GM18873 (cell line): ENCODE data around the gene PPFIA4.
A peak's percentile ranks its signal among the peaks of the same experiment; 100 is the strongest.
"Not testable (repeated sequence)": the region's sequence is repeated elsewhere in the genome, so short reads cannot be mapped to it uniquely, and the experiment has no call there.

Experiments
- ATAC-seq: cut with Tn5 transposase; IDR thresholded peaks from one replicate; pipeline ENCODE4 v1.9.1; 2021; ENCODE audit warnings: mild to moderate bottlenecking, moderate library complexity, moderate number of reproducible peaks; ENCODE audit not compliant: unreplicated experiment, low FRiP score

Gene PPFIA4

DNA sequence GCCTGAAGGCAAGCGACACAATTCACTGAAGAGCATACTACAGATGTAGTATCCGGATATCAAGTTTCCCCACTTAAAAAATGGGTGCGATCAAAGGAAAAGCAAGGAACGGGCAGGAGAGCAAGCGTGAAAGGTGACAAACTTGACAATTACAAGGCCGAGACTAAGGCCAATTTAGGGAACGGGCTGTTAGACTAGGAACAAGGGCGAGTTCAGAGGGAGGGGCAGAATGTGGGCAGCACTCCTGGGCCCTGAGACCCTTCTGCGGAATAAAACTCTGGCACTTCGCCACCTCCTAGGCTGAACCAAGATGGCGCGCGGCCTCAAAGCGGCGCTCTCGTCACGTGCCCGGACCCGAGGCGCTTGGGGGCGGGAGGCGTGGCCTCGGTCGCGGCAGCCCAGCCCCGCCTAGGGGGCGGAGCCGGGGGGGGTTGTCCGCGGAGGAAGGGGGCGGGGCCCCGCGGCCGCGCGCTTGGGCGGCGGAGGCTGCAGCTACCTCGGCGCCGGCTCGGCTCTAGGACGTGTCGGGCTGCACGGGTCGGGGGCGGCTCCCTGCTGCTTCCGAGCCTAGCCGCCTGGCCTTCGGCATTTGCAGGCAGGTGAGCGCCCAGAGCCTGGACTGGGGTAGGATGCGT, at the start of gene PPFIA4:
Gene PPFIA4 (plus strand): TSS at position 461 of the 635 bp plus-strand sequence. CDS start 12,518 bp downstream, outside the sequence.
- ATAC-seq, result no peak

DNA sequence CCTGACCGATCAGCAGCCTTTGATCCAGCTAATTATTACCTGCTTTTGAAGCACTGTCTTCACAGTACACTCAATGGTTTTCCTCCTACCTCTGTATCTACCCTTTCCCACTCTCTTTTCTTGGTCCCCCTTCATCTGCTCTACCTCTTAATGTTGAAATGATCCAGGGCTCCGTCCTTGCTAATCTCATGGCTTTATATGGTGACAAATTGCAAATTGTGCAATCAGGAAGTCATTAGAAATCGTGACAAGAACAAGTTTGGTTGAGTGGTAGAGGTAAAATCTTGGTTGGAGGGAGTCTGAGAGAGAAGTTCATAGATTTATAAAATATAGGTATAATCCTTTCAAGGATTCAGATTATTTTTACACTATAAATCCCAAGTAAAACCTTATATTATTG, 49.7 kb upstream of the PPFIA4 start:
- ATAC-seq, result no peak

DNA sequence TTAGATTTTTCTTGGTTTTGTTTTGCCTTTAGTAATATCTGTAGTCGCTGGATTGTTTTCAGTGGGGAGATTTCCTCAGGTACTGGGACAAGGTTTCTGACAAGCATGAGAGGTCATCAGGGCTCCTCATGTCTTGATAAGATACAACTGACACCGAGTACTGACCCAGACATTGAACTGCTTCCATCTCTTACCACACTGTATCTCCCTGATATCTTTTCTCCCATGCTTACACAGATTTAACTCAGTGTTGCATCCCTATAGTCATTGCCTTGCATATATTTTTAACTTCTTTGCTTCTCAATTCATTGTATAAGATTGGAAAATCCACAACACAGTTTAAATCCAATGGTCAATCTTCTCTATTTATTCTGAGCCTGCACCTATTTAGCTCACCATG, 46.8 kb upstream of the PPFIA4 start:
- ATAC-seq, result no peak

DNA sequence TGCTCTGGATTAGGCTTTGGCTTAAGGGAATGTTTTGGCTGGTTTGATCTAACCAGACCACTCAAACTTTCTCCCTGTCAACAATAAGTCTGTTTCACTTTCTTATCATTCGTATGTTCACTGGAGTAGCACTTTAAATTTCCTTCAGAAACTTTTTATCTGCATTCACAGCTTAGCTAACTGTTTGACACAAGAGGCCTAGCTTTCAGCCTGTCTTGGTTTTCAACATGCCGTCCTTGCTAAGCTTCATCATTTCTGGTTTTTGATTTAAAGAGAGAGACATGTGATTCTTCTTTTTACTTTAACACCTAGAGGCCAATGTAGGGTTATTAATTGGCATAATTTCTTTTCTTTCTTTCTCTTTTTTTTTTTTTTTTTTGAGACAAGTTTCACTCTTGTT, 44.4 kb upstream of the PPFIA4 start:
- no peak for ATAC-seq

- ATAC-seq, result no peak
Observed at GRCh38 chr1:202982715-202983430, 43.4 kb upstream of the PPFIA4 start.

DNA sequence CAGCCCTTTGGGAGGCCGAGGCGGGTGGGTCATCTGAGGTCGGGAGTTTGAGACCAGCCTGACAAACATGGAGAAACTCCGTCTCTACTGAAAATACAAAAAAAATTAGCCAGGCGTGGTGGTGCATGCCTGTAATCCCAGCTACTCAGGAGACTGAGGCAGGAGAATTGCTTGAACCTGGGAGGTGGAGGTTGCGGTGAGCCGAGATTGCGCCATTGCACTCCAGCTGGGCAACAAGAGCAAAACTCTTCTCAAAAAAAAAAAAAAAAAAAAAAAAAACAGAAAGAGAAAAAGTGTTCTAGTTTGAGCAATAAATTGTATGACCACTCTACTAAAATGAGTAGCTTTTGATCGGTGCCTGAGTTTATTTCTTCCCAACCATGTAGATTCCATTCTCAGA, 40.2 kb upstream of the PPFIA4 start:
- not testable (repeated sequence) for ATAC-seq

DNA sequence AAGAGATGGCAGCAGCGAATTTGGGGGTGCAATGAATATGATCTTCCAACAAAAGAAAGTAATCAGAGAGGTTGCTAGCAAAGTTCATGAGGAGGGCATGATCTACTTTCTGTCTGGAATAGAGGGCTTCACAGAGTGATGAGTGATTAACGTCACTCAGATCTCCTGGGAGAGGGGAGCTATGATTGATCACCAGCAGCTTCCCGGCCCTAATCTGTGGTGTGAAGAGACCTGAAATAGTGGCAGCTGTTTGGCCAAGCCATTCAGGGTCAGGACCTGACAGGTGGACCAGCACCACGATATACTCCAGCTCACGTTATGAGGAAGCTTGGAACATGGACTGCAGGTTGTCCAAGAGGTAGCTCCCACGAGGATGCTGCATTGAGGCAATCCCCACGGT, 39.0 kb upstream of the PPFIA4 start:
- no peak for ATAC-seq

GRCh38 chr1:202987922-202988583, 38.2 kb upstream of the PPFIA4 start:
- no peak for ATAC-seq

- no peak for ATAC-seq
Observed at GRCh38 chr1:202989879-202990278, 36.4 kb upstream of the PPFIA4 start.

GRCh38 chr1:202991112-202991511, 35.2 kb upstream of the PPFIA4 start:
- ATAC-seq, result no peak

DNA sequence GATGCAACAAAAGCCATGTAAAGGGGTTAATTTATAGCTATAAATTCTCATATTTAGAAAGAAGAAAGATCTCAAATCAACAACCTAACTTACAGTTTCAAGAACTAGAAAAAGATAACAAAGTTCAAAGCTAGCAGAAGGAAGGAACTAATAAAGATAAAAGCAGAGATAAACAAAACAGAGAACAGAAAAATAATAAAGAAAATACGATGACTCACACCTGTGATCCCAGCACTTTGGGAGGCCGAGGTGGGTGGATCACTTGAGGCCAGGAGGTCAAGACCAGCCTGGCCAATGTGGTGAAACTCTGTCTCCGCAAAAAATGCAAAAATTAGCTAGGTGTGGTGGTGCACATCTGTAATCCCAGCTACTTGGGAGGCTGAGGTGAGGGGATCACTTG, 31.5 kb upstream of the PPFIA4 start:
- ATAC-seq, result no peak

GRCh38 chr1:202998836-202999750, 27.2 kb upstream of the PPFIA4 start:
- no peak for ATAC-seq

GRCh38 chr1:203000217-203000944, 25.9 kb upstream of the PPFIA4 start:
- ATAC-seq, result no peak

DNA sequence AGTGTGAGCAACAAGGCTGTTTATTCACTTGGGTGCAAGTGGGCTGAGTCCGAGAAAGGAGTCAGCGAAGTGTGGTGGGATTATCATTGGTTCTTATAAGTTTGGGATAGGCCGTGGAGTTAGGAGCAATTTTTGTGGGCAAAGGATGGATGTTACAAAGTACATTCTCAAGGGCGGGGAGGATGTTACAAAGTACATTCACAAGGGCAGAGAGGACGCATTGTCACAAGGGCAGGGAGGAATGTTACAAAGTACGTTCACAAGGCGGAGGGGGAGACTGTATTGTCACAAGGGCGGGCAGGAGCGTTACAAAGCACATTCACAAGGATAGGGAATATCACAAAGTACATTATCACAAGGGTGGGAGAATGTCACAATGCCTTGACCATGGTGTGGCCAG, 24.3 kb upstream of the PPFIA4 start:
- ATAC-seq, result no peak

DNA sequence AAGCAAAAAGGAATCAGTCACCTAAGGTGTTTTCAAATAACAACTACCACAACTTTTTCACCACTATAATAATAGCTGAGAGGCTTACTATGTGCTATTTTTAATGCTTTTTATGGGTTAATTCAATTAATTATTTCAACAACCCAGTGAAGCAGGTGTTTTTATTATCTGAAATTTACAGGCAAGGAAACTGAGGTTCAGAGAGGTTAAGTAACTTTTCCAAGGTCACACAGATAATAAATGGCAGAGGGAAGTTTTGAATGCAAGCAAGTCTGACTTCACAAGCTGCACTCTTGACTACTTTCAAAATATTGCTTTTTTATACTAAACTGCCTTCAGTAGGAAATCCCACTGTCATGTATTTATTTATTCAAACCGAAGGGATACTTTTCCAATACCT, 23.3 kb upstream of the PPFIA4 start:
- no peak for ATAC-seq

GRCh38 chr1:203005395-203006142, 20.7 kb upstream of the PPFIA4 start:
- not testable (repeated sequence) for ATAC-seq

GRCh38 chr1:203006948-203007871, 19.1 kb upstream of the PPFIA4 start, which contains the start of gene TMEM183A:
TMEM183A (plus strand) TSS chr1:203007374; CDS start chr1:203007466, 92 bp downstream.
- peak; percentile 87 for ATAC-seq

DNA sequence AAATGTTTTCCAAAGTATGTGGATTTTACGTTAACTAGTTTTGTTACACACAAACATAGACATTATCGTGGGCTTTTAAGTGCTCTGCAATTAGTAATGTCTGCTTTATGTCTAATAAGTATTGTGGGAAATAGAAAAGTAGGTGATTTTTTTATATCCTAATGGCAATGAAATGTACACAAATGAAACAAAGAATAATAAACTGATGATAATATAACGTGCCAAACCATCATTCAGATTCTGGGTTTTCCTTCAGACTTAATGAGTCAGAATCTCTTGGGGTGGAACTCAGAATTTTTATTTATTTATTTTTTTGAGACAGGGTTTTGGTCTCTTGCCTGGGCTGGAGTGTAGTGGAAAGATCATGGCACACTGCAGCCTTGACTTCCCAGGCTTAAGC, 17.1 kb upstream of the PPFIA4 start:
- ATAC-seq, result no peak
